ENCODE data around the gene RPL35A. TPM values are rescaled to one million over a fixed set of nuclear protein-coding genes. Genes with fewer than 3 reads are reported as not detected.
"Not testable (repeated sequence)": the region's sequence is repeated elsewhere in the genome, so short reads cannot be mapped to it uniquely, and the experiment has no call there.

The RPL35A gene
- total RNA-seq, 2 experiments from 2014 or later = 931 to 944 TPM

DNA sequence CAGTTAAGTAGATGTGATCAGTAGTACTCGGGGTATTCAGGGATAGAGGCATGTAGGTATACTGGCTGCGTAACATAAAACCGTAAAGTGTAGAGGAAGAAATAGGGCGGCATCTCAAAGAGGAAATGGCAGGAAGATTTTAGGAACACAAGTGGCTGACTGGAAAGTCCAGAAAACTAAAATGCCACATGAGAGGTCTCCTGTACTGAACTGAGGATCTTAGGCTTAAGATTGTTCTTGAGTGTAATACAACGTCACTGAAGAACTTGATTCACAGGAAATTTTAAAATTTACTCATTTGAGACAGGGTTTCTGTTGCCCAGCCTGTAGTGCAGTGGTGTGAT, 7.8 kb downstream of the RPL35A start:
- Mint-ChIP-seq H3K36me3 (ENCODE audit: low read depth) (peaks cover 59% of the 10 kb centered on the region), H3K4me3 (no peak overlapping the region), H3K4me1 (peaks cover 76% of the 10 kb centered on the region), H3K27ac (peak overlapping the region; percentile 38), H3K27me3 (no peaks in the 10 kb centered on the region), H3K9me3 (no peaks in the 10 kb centered on the region)
- CTCF ChIA-PET = no interaction called here
- POLR2A ChIA-PET = interaction anchor here (1.2 to 5.6 kb wide), 2 partner anchors 8 to 123 kb away, joined by 5 to 50 read pairs; partner anchors contain the start of gene RPL35A
- no peak for DNase-seq

DNA sequence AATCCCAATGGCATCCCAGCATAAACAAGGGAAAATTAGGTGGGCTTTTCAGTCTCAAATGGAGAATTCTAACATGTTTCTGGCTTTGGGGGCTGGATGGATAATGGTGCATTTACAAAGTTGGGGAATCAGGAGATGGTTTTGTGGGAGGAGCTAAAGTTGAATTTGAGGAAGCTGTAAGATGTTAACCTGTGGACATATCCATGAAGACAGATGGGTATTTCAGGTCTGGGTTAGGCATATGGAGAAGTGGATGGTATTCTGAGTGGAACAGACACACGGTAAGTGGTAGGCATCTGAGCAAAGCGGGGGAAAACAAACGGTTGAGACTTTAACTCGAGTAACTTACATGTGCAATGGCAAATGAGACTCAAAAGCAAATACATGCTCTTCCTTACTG, 8.4 kb downstream of the RPL35A start:
- H3K27ac Mint-ChIP-seq = peak overlapping the region; percentile 84
- H3K36me3 Mint-ChIP-seq (ENCODE audit: low read depth) = peaks cover 54% of the 10 kb centered on the region
- peak overlapping the region; percentile 36 for H3K4me3 Mint-ChIP-seq
- no peaks in the 10 kb centered on the region for H3K9me3 Mint-ChIP-seq
- H3K27me3 Mint-ChIP-seq = no peaks in the 10 kb centered on the region
- no peak for DNase-seq
- ChIA-PET CTCF (no interaction called here), POLR2A (interaction anchor here (1.2 to 5.6 kb wide), 3 partner anchors 8 to 122 kb away, joined by 5 to 50 read pairs (median 5); partner anchors contain the start of gene RPL35A)
- H3K4me1 Mint-ChIP-seq = peaks cover 71% of the 10 kb centered on the region

- H3K9me3 Mint-ChIP-seq, DNase-seq, H3K27me3 Mint-ChIP-seq: not testable (repeated sequence)
- POLR2A ChIA-PET = interaction anchor here (1.3 to 5.6 kb wide), 2 partner anchors 9 to 111 kb away, joined by 5 to 50 read pairs; partner anchors contain the start of gene RPL35A
- Mint-ChIP-seq H3K36me3 (ENCODE audit: low read depth) (peaks cover 49% of the 10 kb centered on the region), H3K27ac (peak overlapping the region; percentile 84), H3K4me1 (peaks cover 66% of the 10 kb centered on the region), H3K4me3 (peak overlapping the region; percentile 36)
- CTCF ChIA-PET = interaction anchor here (0.8 to 0.9 kb wide), 2 partner anchors 8 to 16 kb away, joined by 3 read pairs; no protein-coding TSS in a partner anchor
These were observed 8.9 kb downstream of the RPL35A start for GRCh38 chr3:197958848-197959247.

- H3K4me3 Mint-ChIP-seq = peak overlapping the region; percentile 89
- peaks cover 42% of the 10 kb centered on the region for H3K36me3 Mint-ChIP-seq (ENCODE audit: low read depth)
- no peak for DNase-seq
- no peaks in the 10 kb centered on the region for H3K9me3 Mint-ChIP-seq
- peak overlapping the region; percentile 84 for H3K27ac Mint-ChIP-seq
- H3K27me3 Mint-ChIP-seq = no peaks in the 10 kb centered on the region
- ChIA-PET POLR2A (interaction anchor here (0.5 to 5.6 kb wide), 3 partner anchors 9 to 247 kb away, joined by 3 to 50 read pairs (median 5); partner anchors contain the start of gene RPL35A), CTCF (interaction anchor here (0.8 to 0.9 kb wide), 2 partner anchors 9 to 16 kb away, joined by 3 read pairs; no protein-coding TSS in a partner anchor)
- H3K4me1 Mint-ChIP-seq = peaks cover 59% of the 10 kb centered on the region
These were observed 9.5 kb downstream of the RPL35A start for GRCh38 chr3:197959500-197959890.

- peaks cover 58% of the 10 kb centered on the region for H3K4me1 Mint-ChIP-seq
- peaks cover 37% of the 10 kb centered on the region for H3K36me3 Mint-ChIP-seq (ENCODE audit: low read depth)
- H3K4me3 Mint-ChIP-seq = peak within 1 kb of the TSS; percentile 89
- peak; percentile 96 for DNase-seq
- no peaks in the 10 kb centered on the region for H3K27me3 Mint-ChIP-seq
- ChIA-PET POLR2A (interaction anchor here (0.5 to 5.6 kb wide), 3 partner anchors 10 to 248 kb away, joined by 3 to 50 read pairs (median 3); partner anchors contain the start of gene RPL35A), CTCF (interaction anchor here (1.2 kb wide), 1 partner anchor 121 kb away, joined by 3 read pairs; no protein-coding TSS in a partner anchor)
- H3K9me3 Mint-ChIP-seq = no peaks in the 10 kb centered on the region
- peak within 1 kb of the TSS; percentile 84 for H3K27ac Mint-ChIP-seq
These were observed 10.1 kb downstream of the RPL35A start, which contains the start of gene LMLN for GRCh38 chr3:197959891-197960693. Gene LMLN (plus strand): TSS chr3:197960217. CDS start chr3:197960246, 29 bp downstream.

DNA sequence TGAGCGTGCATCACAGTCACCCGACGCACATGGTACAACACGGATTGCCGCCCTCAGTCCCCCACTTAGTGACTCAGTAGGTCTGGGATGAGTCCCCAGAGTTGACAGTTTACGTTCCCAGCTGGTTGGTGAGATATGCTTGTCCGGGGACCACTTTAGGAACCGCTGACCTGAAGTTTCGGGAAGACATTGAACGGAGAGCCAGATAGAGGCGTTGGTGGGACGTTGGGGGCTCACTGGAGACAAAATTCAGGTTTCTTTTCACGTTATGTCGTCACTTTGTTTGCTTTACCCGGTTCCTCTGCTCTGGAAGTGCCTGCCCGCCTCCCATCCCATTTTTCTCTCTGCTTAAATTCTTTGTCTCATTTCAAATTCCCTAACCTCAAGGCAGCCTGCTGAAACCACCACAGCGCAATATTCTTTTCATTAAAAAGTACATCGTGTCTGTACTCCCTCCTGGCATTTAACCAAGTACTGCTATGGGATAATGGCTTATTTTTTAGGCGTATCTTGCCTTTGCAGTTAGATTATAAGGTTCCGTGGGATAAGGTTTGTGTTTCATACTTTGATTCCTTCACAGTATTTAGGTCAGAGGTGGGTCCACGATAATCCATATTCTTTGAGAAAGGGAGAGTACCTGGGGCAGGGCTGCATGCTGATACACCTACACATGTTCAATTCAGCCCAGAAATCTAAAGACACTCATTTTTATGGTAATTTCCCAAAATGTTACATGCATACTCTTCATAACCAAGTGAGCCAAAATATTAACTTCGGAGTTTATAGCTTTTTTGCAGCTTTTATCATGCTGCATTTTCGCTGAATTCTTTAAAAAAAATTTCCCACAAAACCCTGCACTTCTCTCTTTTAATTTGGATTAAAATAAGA, 10.9 kb downstream of the RPL35A start:
- Mint-ChIP-seq H3K4me3 (peak overlapping the region; percentile 89), H3K27me3 (no peaks in the 10 kb centered on the region), H3K27ac (peak overlapping the region; percentile 84), H3K4me1 (peaks cover 53% of the 10 kb centered on the region), H3K36me3 (ENCODE audit: low read depth) (peaks cover 29% of the 10 kb centered on the region), H3K9me3 (no peaks in the 10 kb centered on the region)
- POLR2A ChIA-PET = interaction anchor here (1.2 to 5.6 kb wide), 2 partner anchors 11 to 119 kb away, joined by 3 to 50 read pairs; partner anchors contain the start of gene RPL35A
- no peak for DNase-seq
- CTCF ChIA-PET = interaction anchor here (1.2 to 1.5 kb wide), 3 partner anchors 19 to 120 kb away, joined by 3 to 7 read pairs (median 5); no protein-coding TSS in a partner anchor

DNA sequence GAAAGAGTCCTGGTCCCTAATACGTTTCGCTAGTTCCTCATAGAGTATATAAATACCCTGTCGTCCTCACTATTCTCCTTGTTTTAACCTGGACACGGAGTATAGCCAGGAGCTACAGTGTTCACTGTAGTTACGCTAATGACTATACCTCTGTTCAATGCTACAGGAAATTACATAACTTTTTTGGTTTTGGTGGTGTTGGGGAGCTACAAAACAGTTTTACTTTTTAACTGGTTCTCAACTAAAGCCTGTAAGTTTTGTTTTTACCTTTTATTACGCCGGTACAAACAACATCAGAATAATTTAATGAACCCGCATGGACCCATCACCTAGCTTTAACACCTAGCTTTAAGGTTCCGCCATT, 11.6 kb downstream of the RPL35A start:
- Mint-ChIP-seq H3K9me3 (peaks cover 2% of the 10 kb centered on the region), H3K4me3 (peak overlapping the region; percentile 44), H3K36me3 (ENCODE audit: low read depth) (peaks cover 23% of the 10 kb centered on the region), H3K4me1 (peaks cover 51% of the 10 kb centered on the region), H3K27me3 (no peaks in the 10 kb centered on the region), H3K27ac (no peak overlapping the region)
- no peak for DNase-seq
- ChIA-PET CTCF (interaction anchor here (1.5 kb wide), 2 partner anchors 19 to 119 kb away, joined by 5 to 7 read pairs; no protein-coding TSS in a partner anchor), POLR2A (interaction anchor here (1.2 to 5.6 kb wide), 2 partner anchors 11 to 119 kb away, joined by 3 to 50 read pairs; partner anchors contain the start of gene RPL35A)

GRCh38 chr3:197963019-197963637, 13.1 kb downstream of the RPL35A start:
- DNase-seq = no peak
- Mint-ChIP-seq H3K9me3 (peaks cover 9% of the 10 kb centered on the region), H3K4me1 (peaks cover 37% of the 10 kb centered on the region), H3K36me3 (ENCODE audit: low read depth) (peaks cover 18% of the 10 kb centered on the region), H3K27ac (no peak overlapping the region), H3K4me3 (no peak overlapping the region), H3K27me3 (no peaks in the 10 kb centered on the region)
- ChIA-PET CTCF (interaction anchor here (1.1 to 1.3 kb wide), 2 partner anchors 19 to 118 kb away, joined by 3 read pairs; no protein-coding TSS in a partner anchor), POLR2A (interaction anchor here (5.6 kb wide), 1 partner anchor 13 kb away, joined by 50 read pairs; the partner anchor contains the start of gene RPL35A)

- H3K4me1 Mint-ChIP-seq, H3K27me3 Mint-ChIP-seq, DNase-seq, H3K4me3 Mint-ChIP-seq, CTCF ChIA-PET, POLR2A ChIA-PET, H3K27ac Mint-ChIP-seq: not testable (repeated sequence)
- Mint-ChIP-seq H3K9me3 (peaks cover 13% of the 10 kb centered on the region), H3K36me3 (ENCODE audit: low read depth) (peaks cover 16% of the 10 kb centered on the region)
These were observed 17.5 kb downstream of the RPL35A start for GRCh38 chr3:197967337-197967989.

DNA sequence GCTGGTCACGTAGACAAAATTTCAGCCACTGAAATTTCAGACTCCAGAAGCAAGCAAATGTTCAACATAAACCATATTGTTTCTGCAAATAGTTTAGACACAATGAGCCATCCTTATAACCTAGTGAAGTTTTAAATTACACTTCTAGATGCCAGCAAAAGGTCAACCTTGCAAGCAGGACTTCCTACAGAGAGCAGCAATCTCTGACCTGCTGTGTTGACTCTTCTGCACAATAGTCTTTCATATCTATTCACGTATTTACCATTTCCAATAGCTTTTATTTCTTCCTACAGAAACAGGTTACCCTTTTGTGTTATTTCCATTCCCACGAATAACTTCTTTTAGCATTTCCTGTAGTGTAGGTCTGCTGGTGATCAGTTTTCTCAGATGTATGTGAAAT, 20.6 kb downstream of the RPL35A start:
- Mint-ChIP-seq H3K4me3 (no peak overlapping the region), H3K36me3 (ENCODE audit: low read depth) (peaks cover 17% of the 10 kb centered on the region), H3K4me1 (no peaks in the 10 kb centered on the region), H3K27ac (no peak overlapping the region), H3K9me3 (peaks cover 13% of the 10 kb centered on the region), H3K27me3 (peaks cover 4% of the 10 kb centered on the region)
- CTCF ChIA-PET = no interaction called here
- DNase-seq = no peak
- POLR2A ChIA-PET = no interaction called here

GRCh38 chr3:197974016-197974415, 24.0 kb downstream of the RPL35A start:
- Mint-ChIP-seq H3K4me3 (no peak overlapping the region), H3K27me3 (peaks cover 1% of the 10 kb centered on the region), H3K36me3 (ENCODE audit: low read depth) (peaks cover 6% of the 10 kb centered on the region), H3K9me3 (no peaks in the 10 kb centered on the region), H3K4me1 (no peaks in the 10 kb centered on the region), H3K27ac (no peak overlapping the region)
- DNase-seq = no peak
- ChIA-PET POLR2A (no interaction called here), CTCF (no interaction called here)

DNA sequence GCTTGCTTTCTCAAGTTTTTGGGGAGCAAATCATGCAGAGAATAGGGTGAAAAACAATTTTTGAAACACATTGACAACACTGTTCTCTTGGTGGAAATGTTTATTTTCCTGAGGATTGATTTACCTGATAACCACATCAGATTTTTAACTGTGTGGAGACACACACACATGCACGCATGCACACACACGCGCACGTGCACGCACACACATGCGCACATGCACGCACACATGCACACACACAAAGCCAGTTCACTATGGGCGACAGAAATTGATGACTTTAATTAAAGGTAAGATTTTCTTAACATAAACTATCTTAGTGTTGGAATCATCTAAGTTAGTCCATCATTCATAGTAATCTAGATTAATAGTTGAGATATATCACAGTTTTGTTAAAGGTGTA, 25.3 kb downstream of the RPL35A start:
- CTCF ChIA-PET = interaction anchor here (0.9 kb wide), 1 partner anchor 69 kb away, joined by 3 read pairs; no protein-coding TSS in a partner anchor
- H3K27me3 Mint-ChIP-seq = peaks cover 1% of the 10 kb centered on the region
- no peak overlapping the region for H3K4me3 Mint-ChIP-seq
- H3K9me3 Mint-ChIP-seq = no peaks in the 10 kb centered on the region
- H3K36me3 Mint-ChIP-seq (ENCODE audit: low read depth) = peaks cover 6% of the 10 kb centered on the region
- DNase-seq = no peak
- H3K27ac Mint-ChIP-seq = no peak overlapping the region
- POLR2A ChIA-PET = no interaction called here
- no peaks in the 10 kb centered on the region for H3K4me1 Mint-ChIP-seq
